ENCODE results near the gene ANKRD39.

Gene ANKRD39

GRCh38 chr2:96826546-96827278 lies 31.1 kb downstream of the ANKRD39 start:
- DNase-seq (ENCODE audit: low spot score), result no peak

- DNase-seq (ENCODE audit: low spot score), result no peak
Observed at GRCh38 chr2:96825057-96825456, 32.8 kb downstream of the ANKRD39 start.

GRCh38 chr2:96824079-96824870 lies 33.5 kb downstream of the ANKRD39 start:
- no peak for DNase-seq (ENCODE audit: low spot score)

GRCh38 chr2:96823198-96823597 lies 34.6 kb downstream of the ANKRD39 start:
- no peak for DNase-seq (ENCODE audit: low spot score)

- no peak for DNase-seq (ENCODE audit: low spot score)
Observed at GRCh38 chr2:96822786-96823185, 35.0 kb downstream of the ANKRD39 start.

GRCh38 chr2:96821113-96821675 lies 36.6 kb downstream of the ANKRD39 start:
- DNase-seq (ENCODE audit: low spot score), result no peak

- no peak for DNase-seq (ENCODE audit: low spot score)
Observed at GRCh38 chr2:96819876-96820511, 37.8 kb downstream of the ANKRD39 start.

- DNase-seq (ENCODE audit: low spot score), result no peak
Observed at GRCh38 chr2:96819128-96819875, 38.5 kb downstream of the ANKRD39 start.

GRCh38 chr2:96817882-96818281 lies 39.9 kb downstream of the ANKRD39 start:
- no peak for DNase-seq (ENCODE audit: low spot score)

- DNase-seq (ENCODE audit: low spot score), result no peak
Observed at GRCh38 chr2:96816836-96817702, 40.7 kb downstream of the ANKRD39 start.

GRCh38 chr2:96816127-96816835 lies 41.5 kb downstream of the ANKRD39 start, which contains the start of gene CNNM3:
TSS of gene CNNM3 (plus strand) at chr2:96816268. CDS start at chr2:96816278, 10 bp downstream.
- peak; percentile 99 for DNase-seq (ENCODE audit: low spot score)

GRCh38 chr2:96815326-96816126 lies 42.3 kb downstream of the ANKRD39 start:
- DNase-seq (ENCODE audit: low spot score), result peak; percentile 46

GRCh38 chr2:96813656-96814055 lies 44.2 kb downstream of the ANKRD39 start:
- no peak for DNase-seq (ENCODE audit: low spot score)

- no peak for DNase-seq (ENCODE audit: low spot score)
Observed at GRCh38 chr2:96811917-96812316, 45.9 kb downstream of the ANKRD39 start.

- no peak for DNase-seq (ENCODE audit: low spot score)
Observed at GRCh38 chr2:96810783-96811192, 47.0 kb downstream of the ANKRD39 start.

- DNase-seq (ENCODE audit: low spot score), result no peak
Observed at GRCh38 chr2:96809951-96810782, 47.6 kb downstream of the ANKRD39 start.

- DNase-seq (ENCODE audit: low spot score), result no peak
Observed at GRCh38 chr2:96809216-96809882, 48.5 kb downstream of the ANKRD39 start.
